HepG2 (cell line): ENCODE results near the gene RYR2. TPM values are rescaled to one million over a fixed set of nuclear protein-coding genes. Genes with fewer than 3 reads are reported as not detected.

Source experiments
- ATAC-seq: fragments of 200-7000 bp; cut with Tn5 transposase; 3 replicates; pipeline ENCODE4 v1.9.1; 2020; ENCODE audit warnings: mild to moderate bottlenecking, moderate library complexity
- BruUV-seq: library from RNA; stranded (reverse); fragments of 400-500 nt; replicated peaks from 2 replicates; lab custom pipeline; 2021; lab: Mats Ljungman, UMichigan
- CTCF ChIA-PET: fragments of 300-600 bp; formaldehyde crosslinking; extraction: SDS; loops from one replicate; lab custom pipeline; 2021; ENCODE audit warnings: low total read pairs, inconsistent platforms, low intra/inter-chr PET ratio; lab: Yijun Ruan, JAX
- POLR2A ChIA-PET: fragments of 350-600 bp; sonication (Branson Sonifier 250); formaldehyde crosslinking; loops from one replicate; lab custom pipeline; 2020; ENCODE audit warnings: antibody characterized with exemption, inconsistent platforms; lab: Yijun Ruan, JAX
- DNase-seq: peaks from one replicate; pipeline ENCODE4 v3.0.0-alpha.2; 2015; ENCODE audit warnings: low spot score
- FAIRE-seq: peaks from 3 replicates; lab custom pipeline; 2011; peaks lifted over from hg19 to GRCh38; lab: Jason Lieb, UNC
- H2AFZ ChIP-seq: one replicate; pipeline ENCODE4 v1.6.1; 2011; ENCODE audit warnings: low read length, inconsistent platforms
- H3K27ac ChIP-seq: fragments of 300-600 bp; 3 replicates; pipeline ENCODE4 v1.8.0; 2011; ENCODE audit warnings: mixed run types, mild to moderate bottlenecking, mixed read lengths, low read length, inconsistent platforms; ENCODE audit not compliant: insufficient read depth; ENCODE audit errors: extremely low read length
- H3K27me3 ChIP-seq, 2 experiments: fragments of 200-600 bp in 1 of 2; 2 replicates in 1 of 2; 3 replicates in 1 of 2; pipeline versions ENCODE4 v1.6.0 to v1.8.0; 2011; ENCODE audit warnings: low read length in 2 of 2, mild to moderate bottlenecking in 2 of 2, moderate library complexity in 2 of 2, inconsistent platforms in 1 of 2; ENCODE audit not compliant: insufficient read depth in 2 of 2, control insufficient read depth in 1 of 2
- H3K36me3 ChIP-seq, 2 experiments: fragments of 200-600 bp in 1 of 2; replicated peaks in 1 of 2; 2 replicates in 1 of 2; 3 replicates in 1 of 2; pipeline versions ENCODE4 v1.5.1 to v1.8.0; 2011; ENCODE audit warnings: low read length in 2 of 2, inconsistent platforms in 1 of 2; ENCODE audit not compliant: insufficient read depth in 2 of 2, control insufficient read depth in 1 of 2
- H3K4me1 ChIP-seq: 2 replicates; pipeline ENCODE4 v1.5.1; 2012; ENCODE audit warnings: low read length, inconsistent platforms; ENCODE audit not compliant: insufficient read depth
- H3K4me2 ChIP-seq: 2 replicates; pipeline ENCODE4 v1.6.0; 2011; ENCODE audit warnings: low read depth, low read length, inconsistent platforms
- H3K4me3 ChIP-seq, 3 experiments: fragments of 200-600 bp in 1 of 3; sonication (generic), shearing (Covaris generic) in 1 of 3; replicated peaks in 1 of 3; 2 replicates each; pipeline ENCODE4 v1.5.1; 2011 to 2016; ENCODE audit warnings: low read length in 3 of 3, inconsistent platforms in 2 of 3, low read depth in 2 of 3, mild to moderate bottlenecking in 2 of 3, control low read depth in 1 of 3, mixed read lengths in 1 of 3; ENCODE audit not compliant: insufficient read depth in 1 of 3
- H3K79me2 ChIP-seq: one replicate; pipeline ENCODE4 v1.6.1; 2011; ENCODE audit warnings: low read length, inconsistent platforms; ENCODE audit not compliant: insufficient read depth
- H3K9ac ChIP-seq: 2 replicates; pipeline ENCODE4 v1.6.0; 2011; ENCODE audit warnings: mild to moderate bottlenecking, low read depth, low read length, inconsistent platforms; ENCODE audit not compliant: insufficient read depth
- H3K9me3 ChIP-seq: 2 replicates; pipeline ENCODE4 v1.5.1; 2012; ENCODE audit warnings: mild to moderate bottlenecking, low read length
- H4K20me1 ChIP-seq: 2 replicates; pipeline ENCODE4 v1.6.0; 2011; ENCODE audit warnings: inconsistent platforms, mild to moderate bottlenecking, low read length, moderate library complexity; ENCODE audit not compliant: insufficient read depth
- ISL2 ChIP-seq: sonication (generic); formaldehyde crosslinking; IDR thresholded peaks from 2 replicates; pipeline ENCODE4 v1.5.0; 2020; ENCODE audit warnings: missing genetic modification reagents
- ZNF510 ChIP-seq: sonication (generic); formaldehyde crosslinking; IDR thresholded peaks from 2 replicates; pipeline ENCODE4 v1.4.0; 2020; ENCODE audit warnings: low read depth, mild to moderate bottlenecking, missing genetic modification reagents
- ZNF792 ChIP-seq: IDR thresholded peaks from 2 replicates; pipeline ENCODE4 v1.6.1; 2016
- WGBS: methylation state at CpG from one replicate; pipeline ENCODE4 v1.1.6; 2017; ENCODE audit warnings: low lambda C conversion rate; 5-methylcytosine and 5-hydroxymethylcytosine counted together
- in situ Hi-C: cut with HindIII; loops from 2 replicates; pipeline ENCODE4 v1.10.0; 2017; ENCODE audit warnings: low pct_unique_long_range_greater_than_20kb; ENCODE audit not compliant: extremely low pct_ligation_motif_present
- intact Hi-C: fragments of 100-400 bp; cut with micrococcal nuclease; formaldehyde crosslinking; loops from one replicate; pipeline ENCODE4 v1.10.0; 2022; ENCODE audit not compliant: unreplicated experiment
- polyA plus RNA-seq, 8 experiments: library from polyadenylated mRNA; depleted of rRNA in 3 of 8; stranded (reverse) in 7 of 8; unstranded in 1 of 8; fragments of >200 nt; fragmentation: Illumina TruSeq in 4 of 8; extraction: Trizol in 4 of 8; gene quantifications; 2 replicates each; pipeline versions ENCODE4 v1.2.1 to v1.2.3, GENCODE V29; 2011 to 2016; ENCODE audit warnings: low read depth in 4 of 8, missing spikeins in 1 of 8, mixed read lengths in 1 of 8; ENCODE audit not compliant: insufficient read depth in 1 of 8
- total RNA-seq, 5 experiments: library from RNA; depleted of rRNA; stranded (reverse); fragments of >200 nt; fragmentation: Illumina TruSeq; extraction: Trizol; gene quantifications; 2 replicates each; pipeline ENCODE4 v1.2.3, GENCODE V29; 2016; ENCODE audit warnings: low read depth in 1 of 5
- TF ChIP-seq, protein P1 (sequence below): sonication (generic); formaldehyde crosslinking; IDR thresholded peaks from 2 replicates; pipeline ENCODE4 v1.4.0; 2020; ENCODE audit warnings: missing genetic modification reagents
- TF ChIP-seq, protein P2 (sequence below): sonication (generic); formaldehyde crosslinking; IDR thresholded peaks from 2 replicates; pipeline ENCODE4 v1.8.1; 2023; ENCODE audit warnings: missing genetic modification reagents, mild to moderate bottlenecking, borderline replicate concordance
- TF ChIP-seq, protein P3 (sequence below): sonication (generic); formaldehyde crosslinking; IDR thresholded peaks from 2 replicates; pipeline ENCODE4 v1.9.0; 2021; ENCODE audit warnings: mild to moderate bottlenecking, missing genetic modification reagents
- TF ChIP-seq, protein P4 (sequence below): sonication (generic); formaldehyde crosslinking; IDR thresholded peaks from 2 replicates; pipeline ENCODE4 v1.4.0; 2020; ENCODE audit warnings: mild to moderate bottlenecking, missing genetic modification reagents
- TF ChIP-seq, protein P5 (sequence below): IDR thresholded peaks from 2 replicates; pipeline ENCODE4 v1.6.1; 2016; ENCODE audit warnings: control low read depth

RYR2 gene
- total and polyA plus RNA-seq, 2 of the 13 experiments (the other 11 are each of a cell fraction or from before 2014, with no cell fraction given): not detected

GRCh38 chr1:237180256-237180655 lies 138.3 kb downstream of the RYR2 start (continued):
- TF ChIP-seq, protein P1, sequence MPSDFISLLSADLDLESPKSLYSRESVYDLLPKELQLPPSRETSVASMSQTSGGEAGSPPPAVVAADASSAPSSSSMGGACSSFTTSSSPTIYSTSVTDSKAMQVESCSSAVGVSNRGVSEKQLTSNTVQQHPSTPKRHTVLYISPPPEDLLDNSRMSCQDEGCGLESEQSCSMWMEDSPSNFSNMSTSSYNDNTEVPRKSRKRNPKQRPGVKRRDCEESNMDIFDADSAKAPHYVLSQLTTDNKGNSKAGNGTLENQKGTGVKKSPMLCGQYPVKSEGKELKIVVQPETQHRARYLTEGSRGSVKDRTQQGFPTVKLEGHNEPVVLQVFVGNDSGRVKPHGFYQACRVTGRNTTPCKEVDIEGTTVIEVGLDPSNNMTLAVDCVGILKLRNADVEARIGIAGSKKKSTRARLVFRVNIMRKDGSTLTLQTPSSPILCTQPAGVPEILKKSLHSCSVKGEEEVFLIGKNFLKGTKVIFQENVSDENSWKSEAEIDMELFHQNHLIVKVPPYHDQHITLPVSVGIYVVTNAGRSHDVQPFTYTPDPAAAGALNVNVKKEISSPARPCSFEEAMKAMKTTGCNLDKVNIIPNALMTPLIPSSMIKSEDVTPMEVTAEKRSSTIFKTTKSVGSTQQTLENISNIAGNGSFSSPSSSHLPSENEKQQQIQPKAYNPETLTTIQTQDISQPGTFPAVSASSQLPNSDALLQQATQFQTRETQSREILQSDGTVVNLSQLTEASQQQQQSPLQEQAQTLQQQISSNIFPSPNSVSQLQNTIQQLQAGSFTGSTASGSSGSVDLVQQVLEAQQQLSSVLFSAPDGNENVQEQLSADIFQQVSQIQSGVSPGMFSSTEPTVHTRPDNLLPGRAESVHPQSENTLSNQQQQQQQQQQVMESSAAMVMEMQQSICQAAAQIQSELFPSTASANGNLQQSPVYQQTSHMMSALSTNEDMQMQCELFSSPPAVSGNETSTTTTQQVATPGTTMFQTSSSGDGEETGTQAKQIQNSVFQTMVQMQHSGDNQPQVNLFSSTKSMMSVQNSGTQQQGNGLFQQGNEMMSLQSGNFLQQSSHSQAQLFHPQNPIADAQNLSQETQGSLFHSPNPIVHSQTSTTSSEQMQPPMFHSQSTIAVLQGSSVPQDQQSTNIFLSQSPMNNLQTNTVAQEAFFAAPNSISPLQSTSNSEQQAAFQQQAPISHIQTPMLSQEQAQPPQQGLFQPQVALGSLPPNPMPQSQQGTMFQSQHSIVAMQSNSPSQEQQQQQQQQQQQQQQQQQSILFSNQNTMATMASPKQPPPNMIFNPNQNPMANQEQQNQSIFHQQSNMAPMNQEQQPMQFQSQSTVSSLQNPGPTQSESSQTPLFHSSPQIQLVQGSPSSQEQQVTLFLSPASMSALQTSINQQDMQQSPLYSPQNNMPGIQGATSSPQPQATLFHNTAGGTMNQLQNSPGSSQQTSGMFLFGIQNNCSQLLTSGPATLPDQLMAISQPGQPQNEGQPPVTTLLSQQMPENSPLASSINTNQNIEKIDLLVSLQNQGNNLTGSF (CRISPR knock-in tag): no peak
- no peak for TF ChIP-seq ZNF510 (CRISPR knock-in tag)
- TF ChIP-seq, all 625 proteins: peak for 0

DNA sequence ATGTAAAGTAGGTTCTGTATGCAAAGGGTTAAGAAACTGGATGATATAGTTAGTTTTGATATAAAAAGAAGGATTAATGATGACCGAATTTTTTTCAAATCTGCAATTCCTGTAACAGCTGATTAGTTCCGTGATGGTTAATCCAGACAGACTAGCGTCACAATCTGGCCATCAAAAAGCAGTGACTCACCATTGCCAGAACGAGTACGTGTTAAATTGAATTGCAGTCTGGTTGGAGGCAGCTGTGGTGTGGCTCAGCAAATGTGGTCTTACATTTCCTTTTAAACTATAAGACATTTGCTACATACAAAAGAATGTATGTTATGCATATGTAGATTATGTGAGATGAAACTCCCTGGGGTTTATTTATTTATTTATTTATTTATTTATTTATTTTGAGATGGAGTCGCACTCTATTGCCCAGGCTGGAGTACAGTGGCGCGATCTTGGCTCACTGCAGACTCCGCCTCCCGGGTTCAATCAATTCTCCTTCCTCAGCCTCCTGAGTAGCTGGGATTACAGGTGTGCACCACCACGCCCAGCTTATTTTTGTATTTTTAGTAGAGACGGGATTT lies 139.8 kb downstream of the RYR2 start:
- no peaks in the 10 kb centered on the region for H3K4me1 ChIP-seq
- DNase-seq (no peak), ATAC-seq (no peak), FAIRE-seq (no peak)
- peaks cover 0 to 11% of the 10 kb centered on the region in 2 experiments; a peak in 1 of 5 replicates for H3K27me3 ChIP-seq
- CTCF ChIA-PET: no interaction called here
- H3K4me2 ChIP-seq: no peak overlapping the region
- H3K9me3 ChIP-seq: no peaks in the 10 kb centered on the region
- no peaks in the 10 kb centered on the region for H3K79me2 ChIP-seq
- H3K36me3 ChIP-seq: no peaks in the 10 kb centered on the region
- intact Hi-C loops: no loop called here
- POLR2A ChIA-PET: no interaction called here
- H3K27ac ChIP-seq: no peak overlapping the region
- H2AFZ ChIP-seq: no peak overlapping the region
- no peak overlapping the region for H3K9ac ChIP-seq
- no peak overlapping the region for H3K4me3 ChIP-seq
- 50% methylated on average over 12 of the region's 12 CpGs for WGBS
- H4K20me1 ChIP-seq: no peaks in the 10 kb centered on the region
- BruUV-seq: no TSS peak
- in situ Hi-C loops: no loop called here
- TF ChIP-seq, protein P2, sequence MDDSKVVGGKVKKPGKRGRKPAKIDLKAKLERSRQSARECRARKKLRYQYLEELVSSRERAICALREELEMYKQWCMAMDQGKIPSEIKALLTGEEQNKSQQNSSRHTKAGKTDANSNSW: no peak
- TF ChIP-seq ISL2 (CRISPR knock-in tag) (no peak), ZNF792 (CRISPR knock-in tag) (no peak), ZNF510 (CRISPR knock-in tag) (no peak)
- TF ChIP-seq, protein P3, sequence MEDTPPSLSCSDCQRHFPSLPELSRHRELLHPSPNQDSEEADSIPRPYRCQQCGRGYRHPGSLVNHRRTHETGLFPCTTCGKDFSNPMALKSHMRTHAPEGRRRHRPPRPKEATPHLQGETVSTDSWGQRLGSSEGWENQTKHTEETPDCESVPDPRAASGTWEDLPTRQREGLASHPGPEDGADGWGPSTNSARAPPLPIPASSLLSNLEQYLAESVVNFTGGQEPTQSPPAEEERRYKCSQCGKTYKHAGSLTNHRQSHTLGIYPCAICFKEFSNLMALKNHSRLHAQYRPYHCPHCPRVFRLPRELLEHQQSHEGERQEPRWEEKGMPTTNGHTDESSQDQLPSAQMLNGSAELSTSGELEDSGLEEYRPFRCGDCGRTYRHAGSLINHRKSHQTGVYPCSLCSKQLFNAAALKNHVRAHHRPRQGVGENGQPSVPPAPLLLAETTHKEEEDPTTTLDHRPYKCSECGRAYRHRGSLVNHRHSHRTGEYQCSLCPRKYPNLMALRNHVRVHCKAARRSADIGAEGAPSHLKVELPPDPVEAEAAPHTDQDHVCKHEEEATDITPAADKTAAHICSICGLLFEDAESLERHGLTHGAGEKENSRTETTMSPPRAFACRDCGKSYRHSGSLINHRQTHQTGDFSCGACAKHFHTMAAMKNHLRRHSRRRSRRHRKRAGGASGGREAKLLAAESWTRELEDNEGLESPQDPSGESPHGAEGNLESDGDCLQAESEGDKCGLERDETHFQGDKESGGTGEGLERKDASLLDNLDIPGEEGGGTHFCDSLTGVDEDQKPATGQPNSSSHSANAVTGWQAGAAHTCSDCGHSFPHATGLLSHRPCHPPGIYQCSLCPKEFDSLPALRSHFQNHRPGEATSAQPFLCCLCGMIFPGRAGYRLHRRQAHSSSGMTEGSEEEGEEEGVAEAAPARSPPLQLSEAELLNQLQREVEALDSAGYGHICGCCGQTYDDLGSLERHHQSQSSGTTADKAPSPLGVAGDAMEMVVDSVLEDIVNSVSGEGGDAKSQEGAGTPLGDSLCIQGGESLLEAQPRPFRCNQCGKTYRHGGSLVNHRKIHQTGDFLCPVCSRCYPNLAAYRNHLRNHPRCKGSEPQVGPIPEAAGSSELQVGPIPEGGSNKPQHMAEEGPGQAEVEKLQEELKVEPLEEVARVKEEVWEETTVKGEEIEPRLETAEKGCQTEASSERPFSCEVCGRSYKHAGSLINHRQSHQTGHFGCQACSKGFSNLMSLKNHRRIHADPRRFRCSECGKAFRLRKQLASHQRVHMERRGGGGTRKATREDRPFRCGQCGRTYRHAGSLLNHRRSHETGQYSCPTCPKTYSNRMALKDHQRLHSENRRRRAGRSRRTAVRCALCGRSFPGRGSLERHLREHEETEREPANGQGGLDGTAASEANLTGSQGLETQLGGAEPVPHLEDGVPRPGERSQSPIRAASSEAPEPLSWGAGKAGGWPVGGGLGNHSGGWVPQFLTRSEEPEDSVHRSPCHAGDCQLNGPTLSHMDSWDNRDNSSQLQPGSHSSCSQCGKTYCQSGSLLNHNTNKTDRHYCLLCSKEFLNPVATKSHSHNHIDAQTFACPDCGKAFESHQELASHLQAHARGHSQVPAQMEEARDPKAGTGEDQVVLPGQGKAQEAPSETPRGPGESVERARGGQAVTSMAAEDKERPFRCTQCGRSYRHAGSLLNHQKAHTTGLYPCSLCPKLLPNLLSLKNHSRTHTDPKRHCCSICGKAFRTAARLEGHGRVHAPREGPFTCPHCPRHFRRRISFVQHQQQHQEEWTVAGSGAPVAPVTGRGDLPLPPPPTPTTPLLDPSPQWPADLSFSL (CRISPR knock-in tag): no peak
- TF ChIP-seq, protein P4, sequence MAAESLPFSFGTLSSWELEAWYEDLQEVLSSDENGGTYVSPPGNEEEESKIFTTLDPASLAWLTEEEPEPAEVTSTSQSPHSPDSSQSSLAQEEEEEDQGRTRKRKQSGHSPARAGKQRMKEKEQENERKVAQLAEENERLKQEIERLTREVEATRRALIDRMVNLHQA (CRISPR knock-in tag): no peak
- TF ChIP-seq, protein P5, sequence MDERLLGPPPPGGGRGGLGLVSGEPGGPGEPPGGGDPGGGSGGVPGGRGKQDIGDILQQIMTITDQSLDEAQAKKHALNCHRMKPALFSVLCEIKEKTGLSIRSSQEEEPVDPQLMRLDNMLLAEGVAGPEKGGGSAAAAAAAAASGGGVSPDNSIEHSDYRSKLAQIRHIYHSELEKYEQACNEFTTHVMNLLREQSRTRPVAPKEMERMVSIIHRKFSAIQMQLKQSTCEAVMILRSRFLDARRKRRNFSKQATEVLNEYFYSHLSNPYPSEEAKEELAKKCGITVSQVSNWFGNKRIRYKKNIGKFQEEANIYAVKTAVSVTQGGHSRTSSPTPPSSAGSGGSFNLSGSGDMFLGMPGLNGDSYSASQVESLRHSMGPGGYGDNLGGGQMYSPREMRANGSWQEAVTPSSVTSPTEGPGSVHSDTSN (CRISPR knock-in tag): no peak
